Astrocyte (in vitro differentiated cells and primary cell): Measurements from ENCODE around the gene LSP1. TPM values are rescaled to one million over a fixed set of nuclear protein-coding genes. Genes with fewer than 3 reads are reported as not detected.

ENCODE experiments used
- DNase-seq: peaks from one replicate; pipeline ENCODE4 v3.0.0-alpha.2; 2010; ENCODE audit warnings: low read depth
- FAIRE-seq: peaks from 2 replicates; lab custom pipeline; 2011; peaks lifted over from hg19 to GRCh38; lab: Jason Lieb, UNC
- H2AFZ ChIP-seq: 2 replicates; pipeline ENCODE4 v1.6.0; 2012; ENCODE audit warnings: low read depth, low read length, inconsistent platforms
- H3K27ac ChIP-seq: 2 replicates; pipeline ENCODE4 v1.5.1; 2011; ENCODE audit warnings: low read depth, low read length, inconsistent platforms
- H3K27me3 ChIP-seq: 2 replicates; pipeline ENCODE4 v1.6.0; 2011; ENCODE audit warnings: low read length, inconsistent platforms; ENCODE audit not compliant: insufficient read depth
- H3K36me3 ChIP-seq: 2 replicates; pipeline ENCODE4 v1.5.1; 2011; ENCODE audit warnings: low read length, inconsistent platforms; ENCODE audit not compliant: insufficient read depth
- H3K4me1 ChIP-seq: 2 replicates; pipeline ENCODE4 v1.5.1; 2011; ENCODE audit warnings: low read length, inconsistent platforms; ENCODE audit not compliant: insufficient read depth
- H3K4me2 ChIP-seq: 2 replicates; pipeline ENCODE4 v1.6.0; 2012; ENCODE audit warnings: low read length, inconsistent platforms
- H3K4me3 ChIP-seq: 2 replicates; pipeline ENCODE4 v1.5.1; 2011; ENCODE audit warnings: low read depth, mild to moderate bottlenecking, low read length, inconsistent platforms; ENCODE audit not compliant: insufficient read depth
- H3K79me2 ChIP-seq: 2 replicates; pipeline ENCODE4 v1.6.0; 2012; ENCODE audit warnings: mild to moderate bottlenecking, low read length, inconsistent platforms; ENCODE audit not compliant: insufficient read depth
- H3K9ac ChIP-seq: 2 replicates; pipeline ENCODE4 v1.6.0; 2012; ENCODE audit warnings: mild to moderate bottlenecking, low read length, inconsistent platforms
- H3K9me3 ChIP-seq: 2 replicates; pipeline ENCODE4 v1.5.1; 2012; ENCODE audit warnings: low read depth, mild to moderate bottlenecking, low read length, inconsistent platforms; ENCODE audit not compliant: insufficient read depth
- H4K20me1 ChIP-seq: 2 replicates; pipeline ENCODE4 v1.6.0; 2012; ENCODE audit warnings: low read length, inconsistent platforms; ENCODE audit not compliant: insufficient read depth
- H3K27ac Mint-ChIP-seq: one replicate; pipeline ENCODE4 v1.8.0; 2021; ENCODE audit warnings: mild to moderate bottlenecking, mixed read lengths; ENCODE audit not compliant: unreplicated experiment
- H3K27me3 Mint-ChIP-seq: one replicate; pipeline ENCODE4 v1.8.0; 2021; ENCODE audit warnings: low read depth, mixed read lengths; ENCODE audit not compliant: unreplicated experiment
- H3K36me3 Mint-ChIP-seq: one replicate; pipeline ENCODE4 v1.8.0; 2021; ENCODE audit warnings: low read depth, mixed read lengths; ENCODE audit not compliant: unreplicated experiment
- H3K4me1 Mint-ChIP-seq: one replicate; pipeline ENCODE4 v1.8.0; 2021; ENCODE audit warnings: low read depth, mixed read lengths; ENCODE audit not compliant: unreplicated experiment
- H3K4me3 Mint-ChIP-seq: one replicate; pipeline ENCODE4 v1.8.0; 2021; ENCODE audit warnings: mild to moderate bottlenecking, moderate library complexity, mixed read lengths; ENCODE audit not compliant: unreplicated experiment
- H3K9me3 Mint-ChIP-seq: one replicate; pipeline ENCODE4 v1.8.0; 2021; ENCODE audit warnings: mild to moderate bottlenecking, mixed read lengths; ENCODE audit not compliant: unreplicated experiment
- EZH2 ChIP-seq: IDR thresholded peaks from 2 replicates; pipeline ENCODE4 v1.6.1; 2012; ENCODE audit warnings: mild to moderate bottlenecking, low read length, inconsistent platforms; ENCODE audit not compliant: insufficient read depth
- total RNA-seq: library from RNA; stranded (reverse); gene quantifications from 2 replicates; pipeline ENCODE4 v1.2.1, GENCODE V29; 2021
- TF ChIP-seq, protein P1 (sequence below): IDR thresholded peaks from 2 replicates; pipeline ENCODE4 v1.5.1; 2011; ENCODE audit warnings: low read depth, mild to moderate bottlenecking, inconsistent platforms, low read length, moderate library complexity; ENCODE audit not compliant: insufficient read depth

LSP1 gene
- total RNA-seq, 1 donor from 2014 or later: 1.3 TPM

DNA sequence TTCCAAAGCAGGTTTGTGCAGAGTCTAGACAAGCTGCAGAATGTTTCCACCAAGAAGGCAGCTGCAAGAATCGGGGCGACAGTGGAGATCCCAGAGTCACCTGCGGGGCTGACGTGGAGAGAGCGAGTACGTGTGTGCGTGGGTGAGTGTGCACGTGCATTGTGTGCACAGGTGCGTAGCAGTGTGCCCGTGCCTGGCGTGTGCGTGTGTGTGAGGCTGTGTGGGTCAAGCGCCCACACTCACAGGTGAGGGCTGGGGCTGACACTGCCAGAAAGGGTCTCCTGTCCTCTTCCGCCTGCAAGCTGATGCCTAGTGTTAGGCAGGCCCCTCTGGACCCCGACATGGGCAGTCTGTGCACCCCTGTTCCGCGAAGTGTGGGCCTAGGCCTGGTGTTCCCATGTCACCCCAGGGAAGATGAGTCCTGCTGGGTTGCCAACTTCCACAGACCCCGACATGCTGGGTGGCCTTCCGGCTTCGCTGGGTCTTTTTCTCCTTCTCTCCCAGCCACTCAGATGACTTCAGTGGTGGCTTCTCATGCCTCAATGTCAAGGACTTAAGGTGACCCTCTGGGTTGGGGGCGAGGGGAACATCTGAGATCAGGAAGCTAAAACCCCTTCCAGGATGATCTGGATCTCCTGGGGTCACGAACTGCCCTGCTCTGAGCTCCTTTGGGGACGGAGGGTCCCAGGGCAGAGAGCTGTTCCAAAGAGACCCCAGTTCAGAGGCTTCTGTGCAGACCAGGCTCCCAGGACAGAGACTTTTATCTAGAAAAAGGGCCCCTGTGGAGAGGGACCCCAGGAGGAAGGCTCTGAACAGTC, 28.5 kb upstream of the LSP1 start:
- Mint-ChIP-seq H3K9me3 (peaks cover 7% of the 10 kb centered on the region), H3K36me3 (peaks cover 2% of the 10 kb centered on the region), H3K27ac (no peak overlapping the region), H3K4me1 (peaks cover 29% of the 10 kb centered on the region), H3K4me3 (no peak overlapping the region), H3K27me3 (peaks cover 28% of the 10 kb centered on the region)
- H3K27ac ChIP-seq: no peak overlapping the region
- no peaks in the 10 kb centered on the region for H3K27me3 ChIP-seq
- no peak overlapping the region for H3K4me2 ChIP-seq
- no peak for FAIRE-seq
- H4K20me1 ChIP-seq: no peaks in the 10 kb centered on the region
- H3K79me2 ChIP-seq: no peaks in the 10 kb centered on the region
- no peak overlapping the region for H3K4me3 ChIP-seq
- H3K36me3 ChIP-seq: no peaks in the 10 kb centered on the region
- TF ChIP-seq EZH2: no peak
- TF ChIP-seq, protein P1, sequence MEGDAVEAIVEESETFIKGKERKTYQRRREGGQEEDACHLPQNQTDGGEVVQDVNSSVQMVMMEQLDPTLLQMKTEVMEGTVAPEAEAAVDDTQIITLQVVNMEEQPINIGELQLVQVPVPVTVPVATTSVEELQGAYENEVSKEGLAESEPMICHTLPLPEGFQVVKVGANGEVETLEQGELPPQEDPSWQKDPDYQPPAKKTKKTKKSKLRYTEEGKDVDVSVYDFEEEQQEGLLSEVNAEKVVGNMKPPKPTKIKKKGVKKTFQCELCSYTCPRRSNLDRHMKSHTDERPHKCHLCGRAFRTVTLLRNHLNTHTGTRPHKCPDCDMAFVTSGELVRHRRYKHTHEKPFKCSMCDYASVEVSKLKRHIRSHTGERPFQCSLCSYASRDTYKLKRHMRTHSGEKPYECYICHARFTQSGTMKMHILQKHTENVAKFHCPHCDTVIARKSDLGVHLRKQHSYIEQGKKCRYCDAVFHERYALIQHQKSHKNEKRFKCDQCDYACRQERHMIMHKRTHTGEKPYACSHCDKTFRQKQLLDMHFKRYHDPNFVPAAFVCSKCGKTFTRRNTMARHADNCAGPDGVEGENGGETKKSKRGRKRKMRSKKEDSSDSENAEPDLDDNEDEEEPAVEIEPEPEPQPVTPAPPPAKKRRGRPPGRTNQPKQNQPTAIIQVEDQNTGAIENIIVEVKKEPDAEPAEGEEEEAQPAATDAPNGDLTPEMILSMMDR: no peak
- no peak overlapping the region for H2AFZ ChIP-seq
- no peak overlapping the region for H3K9ac ChIP-seq
- DNase-seq: no peak
- H3K4me1 ChIP-seq: peaks cover 33% of the 10 kb centered on the region
- no peaks in the 10 kb centered on the region for H3K9me3 ChIP-seq

DNA sequence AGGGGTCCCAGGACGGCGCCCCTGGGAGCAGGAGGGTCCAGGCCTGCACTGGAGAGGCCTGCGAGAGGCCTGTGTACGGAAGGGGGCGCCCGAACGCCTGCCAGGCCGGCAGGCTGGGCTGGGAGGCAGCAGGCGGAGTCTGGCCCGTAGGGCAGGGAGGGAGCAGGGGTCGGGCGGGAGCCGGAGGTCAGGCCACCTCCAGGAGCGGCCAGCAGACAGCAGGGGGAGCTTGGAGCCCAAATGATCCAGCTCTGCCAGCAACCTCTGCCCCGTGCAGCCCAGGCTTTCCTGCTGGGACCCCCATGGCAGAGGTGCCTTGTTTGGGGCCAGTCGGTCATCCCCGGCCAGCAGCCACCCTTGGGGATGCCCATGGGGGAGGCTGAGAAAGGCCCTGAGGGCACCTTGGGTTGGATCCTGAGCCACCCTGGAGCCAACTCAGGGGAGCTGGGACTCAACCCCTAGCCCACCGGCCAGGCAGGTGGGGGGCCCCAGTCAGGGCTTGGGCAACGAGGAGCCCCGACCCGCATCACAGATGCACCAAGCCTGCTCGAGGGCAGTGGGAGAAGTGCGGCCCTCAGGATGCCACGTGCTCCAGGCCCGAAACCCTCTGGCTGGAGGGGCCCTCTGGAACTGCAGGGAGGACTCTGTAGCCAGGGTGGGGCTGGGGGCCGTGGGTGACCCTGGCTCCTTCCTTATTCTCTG, 27.7 kb upstream of the LSP1 start:
- Mint-ChIP-seq H3K9me3 (peaks cover 4% of the 10 kb centered on the region), H3K27ac (no peak overlapping the region), H3K27me3 (peaks cover 26% of the 10 kb centered on the region), H3K4me1 (peaks cover 26% of the 10 kb centered on the region), H3K36me3 (peaks cover 2% of the 10 kb centered on the region), H3K4me3 (no peak overlapping the region)
- TF ChIP-seq, protein P1: peak; percentile 19
- TF ChIP-seq EZH2: no peak
- DNase-seq (no peak), FAIRE-seq (no peak)
- no peaks in the 10 kb centered on the region for H4K20me1 ChIP-seq
- peaks cover 38% of the 10 kb centered on the region for H3K4me1 ChIP-seq
- H3K79me2 ChIP-seq: no peaks in the 10 kb centered on the region
- no peaks in the 10 kb centered on the region for H3K36me3 ChIP-seq
- H3K9ac ChIP-seq: no peak overlapping the region
- H3K27ac ChIP-seq: no peak overlapping the region
- H3K27me3 ChIP-seq: no peaks in the 10 kb centered on the region
- no peak overlapping the region for H3K4me2 ChIP-seq
- H3K4me3 ChIP-seq: no peak overlapping the region
- no peak overlapping the region for H2AFZ ChIP-seq
- no peaks in the 10 kb centered on the region for H3K9me3 ChIP-seq
